K562 (cell line): ENCODE data around the gene ST3GAL3. TPM values are rescaled to one million over a fixed set of nuclear protein-coding genes. Genes with fewer than 3 reads are reported as not detected.

Source experiments
- ARID3B ChIP-seq: fragments of 250-450 bp; sonication (Bioruptor Pico); IDR thresholded peaks from 2 replicates; pipeline ENCODE4 v1.4.0; 2020; ENCODE audit warnings: borderline replicate concordance
- CBX8 ChIP-seq: fragments of 200-600 bp; sonication (generic); IDR thresholded peaks from 2 replicates; pipeline ENCODE4 v1.6.1; 2012; ENCODE audit warnings: borderline replicate concordance, mixed run types, low read depth, mild to moderate bottlenecking, moderate library complexity, mixed read lengths, low read length, control low read depth, inconsistent platforms; ENCODE audit not compliant: poor library complexity, severe bottlenecking; ENCODE audit errors: extremely low read depth
- E2F5 ChIP-seq: sonication (generic); formaldehyde crosslinking; IDR thresholded peaks from 2 replicates; pipeline ENCODE4 v1.8.0; 2022; ENCODE audit warnings: mild to moderate bottlenecking, missing genetic modification reagents
- HDAC1 ChIP-seq, 2 experiments: fragments of 450-650 bp; IDR thresholded peaks; 2 replicates each; pipeline ENCODE4 v1.6.1; 2016 to 2017; ENCODE audit warnings: inconsistent platforms in 1 of 2, mild to moderate bottlenecking in 1 of 2, moderate library complexity in 1 of 2
- HIVEP1 ChIP-seq: fragments of 250-450 bp; sonication (Bioruptor Pico); IDR thresholded peaks from 2 replicates; pipeline ENCODE4 v1.4.0; 2020; ENCODE audit warnings: mild to moderate bottlenecking
- MAX ChIP-seq: sonication (generic); formaldehyde crosslinking; IDR thresholded peaks from 2 replicates; pipeline ENCODE4 v1.9.0; 2022; ENCODE audit warnings: mild to moderate bottlenecking, missing genetic modification reagents
- MIER1 ChIP-seq: fragments of 450-650 bp; IDR thresholded peaks from 2 replicates; pipeline ENCODE4 v1.6.1; 2016; ENCODE audit warnings: antibody characterized with exemption, mild to moderate bottlenecking, low read depth
- POLR2A ChIP-seq: fragments of 450-650 bp; conservative IDR thresholded peaks from 2 replicates; pipeline ENCODE4 v1.6.1; 2016
- SAFB ChIP-seq: fragments of 200-400 bp; formaldehyde crosslinking; IDR thresholded peaks from 2 replicates; pipeline ENCODE4 v1.6.1; 2017; ENCODE audit warnings: low read depth, low read length, borderline replicate concordance
- TFAM ChIP-seq: fragments of 250-450 bp; sonication (Bioruptor Pico); conservative IDR thresholded peaks from 2 replicates; pipeline ENCODE4 v1.5.0; 2021; ENCODE audit warnings: mild to moderate bottlenecking, moderate library complexity
- ZBTB43 ChIP-seq: sonication (generic); formaldehyde crosslinking; IDR thresholded peaks from 2 replicates; pipeline ENCODE4 v1.8.0; 2023; ENCODE audit warnings: mild to moderate bottlenecking, missing genetic modification reagents
- ZNF253 ChIP-seq: fragments of 250-450 bp; sonication (Bioruptor Pico); conservative IDR thresholded peaks from 2 replicates; pipeline ENCODE4 v1.6.1; 2021; ENCODE audit warnings: mild to moderate bottlenecking
- ZNF316 ChIP-seq: fragments of 450-650 bp; IDR thresholded peaks from 2 replicates; pipeline ENCODE4 v1.6.1; 2016
- ZNF407 ChIP-seq: fragments of 450-650 bp; IDR thresholded peaks from 2 replicates; pipeline ENCODE4 v1.6.1; 2016; ENCODE audit warnings: low read depth
- ZNF445 ChIP-seq: fragments of 250-450 bp; sonication (Bioruptor Pico); IDR thresholded peaks from 2 replicates; pipeline ENCODE4 v1.4.0; 2020; ENCODE audit warnings: low read depth, mild to moderate bottlenecking, moderate library complexity
- polyA plus RNA-seq, 8 experiments: library from polyadenylated mRNA; depleted of rRNA in 4 of 8; stranded (reverse) in 5 of 8; unstranded in 3 of 8; fragments of >200 nt; fragmentation: Nextera tagmentation in 2 of 8; fragmentation: Illumina TruSeq in 1 of 8; extraction: Ambion mirVana in 2 of 8; extraction: Trizol in 1 of 8; gene quantifications; 2 replicates each; pipeline versions ENCODE4 v1.2.1 to v1.2.3, GENCODE V29; 2011 to 2014; ENCODE audit warnings: inconsistent platforms in 1 of 8, missing spikeins in 1 of 8
- total RNA-seq, 7 experiments: library from RNA; depleted of rRNA in 6 of 7; stranded (reverse); fragments of >200 nt in 6 of 7; fragmentation: Illumina TruSeq in 2 of 7; extraction: Trizol in 2 of 7; gene quantifications; 2 replicates each; pipeline versions ENCODE4 v1.2.1 to v1.2.3, GENCODE V29; 2011 to 2021; ENCODE audit warnings: low replicate concordance in 1 of 7

ST3GAL3 gene
- total and polyA plus RNA-seq, 9 of the 15 experiments (the other 6 are each of a cell fraction or from before 2014, with no cell fraction given), result 1.2 to 18.9 (median 11.0) TPM

GRCh38 chr1:43946236-43947060, 239.1 kb downstream of the ST3GAL3 start, which contains the start of gene IPO13 (continued):
- TF ChIP-seq E2F5 (CRISPR knock-in tag) (peak; percentile 59; the same call in 1 of the 2 replicates), CBX8 (no peak), ZNF253 (no peak), ZNF407 (no peak), MIER1 (peak; percentile 95), HDAC1 (IDR thresholded peaks at IDR 0.05) (peak in 1 of 2 experiments; percentile 97; a peak in 2 of 4 replicates), HIVEP1 (CRISPR knock-in tag) (peak; percentile 24; the same call in 1 of the 2 replicates), ARID3B (CRISPR knock-in tag) (no peak), MAX (peak; percentile 100), ZNF445 (CRISPR knock-in tag) (peak; percentile 40; the same call in 1 of the 2 replicates), TFAM (CRISPR knock-in tag) (no peak), SAFB (no peak), ZBTB43 (CRISPR knock-in tag) (no peak), ZNF316 (no peak), POLR2A (peak; percentile 90)
